ENCODE data around the gene PRSS58.

Gene PRSS58

GRCh38 chr7:142257958-142258357 is at the start of gene PRSS58:
TSS of gene PRSS58 (minus strand) at chr7:142258058. CDS start at chr7:142257707, 351 bp downstream.
- no peak for DNase-seq

GRCh38 chr7:142307246-142307900 is 49.5 kb upstream of the PRSS58 start:
- DNase-seq = no peak

GRCh38 chr7:142303650-142304049 is 45.8 kb upstream of the PRSS58 start:
- peak; percentile 39 for DNase-seq

DNA sequence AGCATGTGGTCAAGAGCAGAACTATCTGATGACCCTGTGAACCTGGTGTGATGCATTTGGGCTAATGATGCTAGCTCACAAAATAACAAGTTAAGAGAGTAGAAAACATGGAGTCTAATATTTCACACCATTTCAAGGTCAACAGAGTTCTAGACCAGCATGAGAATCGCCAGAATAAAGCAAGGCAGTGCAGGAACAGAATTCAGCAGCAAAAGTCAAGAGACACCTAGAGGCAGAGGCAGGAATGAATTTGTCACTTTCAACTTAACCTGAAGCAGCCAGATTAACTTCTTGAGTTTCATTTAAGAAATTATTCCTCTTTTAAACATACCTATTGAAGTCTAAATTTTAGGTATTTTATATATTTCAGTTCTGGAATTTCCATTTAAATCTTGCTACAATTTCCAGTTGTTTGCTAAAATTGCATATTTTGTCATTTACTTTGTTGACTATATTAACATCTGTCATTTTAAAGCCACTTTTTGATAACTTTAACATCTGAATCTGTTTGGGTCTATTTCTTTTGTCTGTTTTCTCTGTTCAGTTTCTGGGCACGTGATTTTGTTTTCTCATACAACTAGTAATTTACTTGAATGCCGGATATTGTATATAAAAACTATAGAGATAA is 44.2 kb upstream of the PRSS58 start:
- peak; percentile 21 for DNase-seq

DNA sequence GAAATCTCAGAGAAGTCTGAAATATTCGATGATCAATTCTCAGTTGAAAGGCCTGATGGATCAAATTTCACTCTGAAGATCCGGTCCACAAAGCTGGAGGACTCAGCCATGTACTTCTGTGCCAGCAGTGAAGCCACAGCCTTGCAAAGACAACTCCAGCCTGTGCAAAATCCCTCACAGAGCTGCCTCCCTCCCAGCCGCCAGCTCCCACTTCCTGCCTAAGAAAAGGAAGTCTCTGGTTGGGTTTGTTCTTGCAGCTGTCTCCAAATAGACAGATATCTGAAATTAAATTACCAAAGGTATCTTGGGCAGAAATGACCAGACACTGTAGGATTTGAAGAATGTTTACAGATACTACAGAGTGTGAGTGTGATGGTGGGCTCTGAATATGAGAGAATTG is 43.4 kb upstream of the PRSS58 start:
- DNase-seq = no peak

DNA sequence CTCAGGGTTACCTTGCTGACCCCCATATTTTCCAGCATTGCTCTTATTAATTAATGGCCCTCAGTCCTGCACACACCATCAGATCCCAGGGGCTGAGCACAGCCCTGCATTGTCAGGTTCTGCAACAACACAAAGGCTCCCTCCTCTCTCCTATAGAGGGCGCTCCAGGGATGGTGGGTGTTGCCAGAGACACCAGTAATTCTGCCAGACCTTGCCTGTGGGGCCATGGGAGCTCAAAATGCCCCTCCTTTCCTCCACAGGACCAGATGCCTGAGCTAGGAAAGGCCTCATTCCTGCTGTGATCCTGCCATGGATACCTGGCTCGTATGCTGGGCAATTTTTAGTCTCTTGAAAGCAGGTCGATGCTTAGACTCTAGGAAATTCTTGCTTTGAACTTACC is 42.8 kb upstream of the PRSS58 start:
- DNase-seq = peak; percentile 61

- no peak for DNase-seq
These were observed 41.5 kb upstream of the PRSS58 start for GRCh38 chr7:142299237-142299781.

GRCh38 chr7:142298627-142299026 is 40.8 kb upstream of the PRSS58 start:
- DNase-seq = no peak

- no peak for DNase-seq
These were observed 40.2 kb upstream of the PRSS58 start for GRCh38 chr7:142298009-142298408.

DNA sequence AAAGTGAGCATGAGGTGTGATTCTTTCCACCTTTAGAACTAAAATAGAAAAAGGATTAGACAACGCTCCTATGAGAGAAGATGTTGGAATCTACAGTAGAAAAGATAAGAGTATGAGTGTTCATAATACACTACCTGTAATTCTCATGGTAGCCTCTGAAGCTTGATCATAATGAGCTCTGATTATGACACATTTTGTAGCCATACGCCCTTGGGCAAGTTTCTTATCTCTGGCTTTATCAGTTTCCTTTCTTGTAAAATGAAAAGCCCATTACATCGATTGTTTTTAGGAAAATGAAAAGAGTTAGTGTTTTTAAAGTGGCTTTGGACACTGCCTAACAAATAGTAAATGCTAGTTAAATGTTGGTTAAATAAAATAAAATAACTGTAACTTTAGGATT is 22.4 kb upstream of the PRSS58 start:
- peak; percentile 16 for DNase-seq

DNA sequence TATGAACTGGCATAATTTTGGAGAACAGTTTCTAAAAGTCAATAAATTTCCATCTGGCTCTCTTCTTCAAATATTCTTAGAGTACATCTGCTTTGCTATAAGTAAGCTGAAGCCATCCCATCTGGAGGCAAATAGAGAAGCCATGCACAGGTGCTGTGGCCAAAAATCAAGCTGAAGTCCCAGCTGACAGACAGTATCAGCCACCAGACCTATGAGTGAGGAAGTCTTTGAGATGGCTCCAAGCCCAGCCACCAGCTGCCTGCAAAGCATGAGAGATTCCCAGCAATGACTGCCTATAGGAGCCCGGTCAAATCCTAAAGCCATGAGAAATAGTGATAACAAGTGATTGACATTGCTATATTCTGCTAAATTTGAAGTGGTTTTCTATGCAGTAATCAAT is 21.7 kb upstream of the PRSS58 start:
- DNase-seq = no peak

GRCh38 chr7:142275028-142275427 is 17.2 kb upstream of the PRSS58 start:
- no peak for DNase-seq

DNA sequence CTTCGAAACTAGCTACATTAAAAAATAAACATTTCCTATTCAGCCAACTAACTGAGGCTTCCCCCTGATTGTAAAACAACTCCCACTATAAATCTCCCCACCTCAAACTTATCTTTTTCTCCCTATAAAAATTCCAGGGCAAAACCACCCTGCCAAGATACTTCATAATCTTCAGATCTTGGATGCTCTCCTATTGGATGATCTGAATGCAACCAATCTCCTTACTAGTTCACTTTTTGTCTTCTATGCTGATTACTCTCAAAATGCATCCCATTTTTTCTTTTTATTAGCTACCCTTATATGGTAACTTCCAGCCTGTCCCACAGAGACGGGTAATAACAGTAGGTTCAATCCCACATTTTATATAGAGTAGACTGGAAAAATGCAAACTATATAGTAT is 15.0 kb upstream of the PRSS58 start:
- no peak for DNase-seq

- DNase-seq = no peak
These were observed 5.9 kb upstream of the PRSS58 start for GRCh38 chr7:142263598-142264380.

DNA sequence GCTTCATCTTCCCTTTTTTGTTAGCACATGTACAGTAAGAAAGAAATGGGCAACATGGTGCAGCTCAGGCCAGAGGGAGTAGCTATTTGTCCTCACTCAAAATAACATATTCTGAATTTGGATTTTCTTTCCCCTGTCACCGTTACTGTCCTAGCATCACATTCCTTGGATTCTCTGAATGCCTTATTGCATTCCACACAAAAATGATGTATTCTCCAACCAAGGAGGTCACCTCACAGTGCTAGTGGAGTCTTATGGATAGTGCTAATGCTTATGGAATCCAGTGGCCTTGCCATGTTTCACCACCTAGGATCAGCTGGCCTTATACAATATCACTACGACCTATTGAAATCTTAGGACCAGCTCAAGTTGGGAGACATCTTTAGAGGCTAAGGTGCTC is 7.2 kb downstream of the PRSS58 start:
- no peak for DNase-seq

GRCh38 chr7:142249918-142250317 is 7.9 kb downstream of the PRSS58 start:
- no peak for DNase-seq

DNA sequence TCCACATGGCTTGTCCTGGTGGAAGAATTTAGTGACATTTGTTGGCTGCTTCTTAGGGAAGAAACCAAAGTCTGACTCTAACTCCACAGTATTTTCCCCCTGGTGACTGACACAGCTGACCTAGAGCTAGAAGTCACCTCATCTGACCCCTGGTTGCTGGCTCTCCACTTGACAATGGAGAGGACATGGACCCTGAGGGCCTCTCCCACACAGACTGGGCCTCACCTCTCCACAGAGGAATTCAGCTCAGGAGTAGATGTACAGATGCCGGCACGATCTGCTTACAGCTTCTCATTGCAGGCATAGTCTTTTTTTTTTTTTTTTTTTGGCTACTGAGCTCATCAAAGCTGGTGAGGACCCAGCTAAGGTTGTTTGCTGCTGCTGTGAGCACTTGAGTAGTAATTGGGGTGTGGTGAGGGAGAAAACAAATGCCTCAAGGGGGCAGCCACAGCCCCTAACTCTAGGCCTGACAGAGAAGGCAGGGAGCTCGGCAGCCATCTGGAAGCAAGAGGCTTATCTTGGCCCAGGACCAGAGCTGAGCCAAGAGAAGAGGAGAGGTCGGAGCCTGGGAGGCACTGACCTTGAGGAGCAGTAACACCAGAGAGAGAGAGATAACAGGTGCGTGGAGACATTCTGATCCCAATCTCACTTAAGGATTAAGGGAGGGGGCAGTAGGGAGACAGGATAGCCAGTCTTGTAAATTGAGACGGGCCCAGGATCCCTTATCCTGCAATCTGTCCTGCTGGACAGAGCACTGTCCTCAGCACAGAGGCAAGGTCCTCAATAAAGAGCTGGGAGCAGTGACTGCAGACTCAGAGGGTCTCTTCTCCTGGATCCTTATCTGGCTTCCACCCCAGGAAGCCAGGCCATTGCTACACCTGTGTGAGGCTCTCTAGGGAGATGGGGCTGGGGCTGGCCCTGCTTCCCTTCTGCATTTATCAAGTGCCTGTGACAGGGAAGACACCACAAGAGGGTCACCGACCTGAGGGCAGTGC is 9.4 kb downstream of the PRSS58 start:
- DNase-seq = no peak

- DNase-seq = no peak
These were observed 14.0 kb downstream of the PRSS58 start for GRCh38 chr7:142243823-142244222.

- DNase-seq = no peak
These were observed 17.3 kb downstream of the PRSS58 start for GRCh38 chr7:142240546-142240945.

GRCh38 chr7:142231716-142232115 is 26.1 kb downstream of the PRSS58 start:
- no peak for DNase-seq

DNA sequence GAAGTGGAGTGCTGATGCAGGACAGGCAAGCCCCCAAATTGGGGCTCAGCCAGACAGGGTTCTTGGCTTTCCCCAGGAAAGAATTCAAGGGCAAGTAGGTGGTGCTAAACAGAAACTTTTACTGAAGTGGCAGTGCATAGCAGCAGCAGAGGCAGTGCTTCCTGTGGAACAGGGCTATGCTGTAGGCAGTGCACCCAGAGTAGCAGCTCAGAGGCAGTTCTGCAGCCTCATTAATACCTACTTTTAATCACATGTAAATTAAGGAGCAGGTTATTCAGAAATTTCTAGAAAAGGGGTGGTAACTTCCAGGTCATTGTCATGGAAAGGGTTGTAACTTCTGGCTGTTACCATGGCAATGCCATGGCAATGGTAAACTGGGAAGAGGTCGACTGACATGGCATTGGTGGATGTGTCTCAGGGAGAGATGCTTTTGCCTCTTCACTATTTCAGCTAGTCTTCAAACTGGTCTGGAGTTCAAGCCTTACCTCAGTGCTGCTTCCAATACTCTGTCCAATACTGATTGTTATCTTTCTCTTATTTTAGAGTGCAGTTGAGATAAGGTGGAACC is 29.2 kb downstream of the PRSS58 start:
- DNase-seq = no peak
